Left forelimb (tissue), 1 donor: ENCODE measurements around the gene DMAP1.

Source experiments
- DNase-seq: peaks from one replicate; pipeline ENCODE4 v3.0.0-alpha.2; 2018; ENCODE audit warnings: low spot score

DMAP1 gene

GRCh38 chr1:44256762-44257554 lies 43.7 kb downstream of the DMAP1 start:
- DNase-seq: no peak

- no peak for DNase-seq
Observed at GRCh38 chr1:44259090-44259489, 45.8 kb downstream of the DMAP1 start.

- no peak for DNase-seq
Observed at GRCh38 chr1:44260792-44261170, 47.5 kb downstream of the DMAP1 start.

- DNase-seq: no peak
Observed at GRCh38 chr1:44261171-44261817, 48.0 kb downstream of the DMAP1 start.

- no peak for DNase-seq
Observed at GRCh38 chr1:44261962-44262361, 48.7 kb downstream of the DMAP1 start.

GRCh38 chr1:44262414-44262813 lies 49.1 kb downstream of the DMAP1 start:
- DNase-seq: no peak

- DNase-seq: no peak
Observed at GRCh38 chr1:44262816-44263567, 49.7 kb downstream of the DMAP1 start.

GRCh38 chr1:44263568-44264450 lies 50.5 kb downstream of the DMAP1 start:
- DNase-seq: no peak

- DNase-seq: no peak
Observed at GRCh38 chr1:44264451-44264771, 51.1 kb downstream of the DMAP1 start.

- no peak for DNase-seq
Observed at GRCh38 chr1:44265656-44266358, 52.5 kb downstream of the DMAP1 start.

- no peak for DNase-seq
Observed at GRCh38 chr1:44266400-44267344, 53.4 kb downstream of the DMAP1 start.

GRCh38 chr1:44267438-44267837 lies 54.2 kb downstream of the DMAP1 start:
- DNase-seq: no peak

GRCh38 chr1:44268054-44268453 lies 54.8 kb downstream of the DMAP1 start:
- no peak for DNase-seq
